B cell (primary cell): ENCODE data around the gene EGFLAM. TPM values are rescaled to one million over a fixed set of nuclear protein-coding genes. Genes with fewer than 3 reads are reported as not detected.

Experiments
- ATAC-seq: fragments of 200-7000 bp; cut with Tn5 transposase; one replicate; pipeline ENCODE4 v1.10.0; 2021; ENCODE audit warnings: low read depth, mild to moderate bottlenecking, moderate number of reproducible peaks, moderate library complexity
- CTCF ChIA-PET: fragments of 350-600 bp; sonication (Branson Sonifier 250); formaldehyde crosslinking; loops from one replicate; lab custom pipeline; 2021; ENCODE audit warnings: antibody characterized with exemption, inconsistent platforms; lab: Charles Lee
- POLR2A ChIA-PET: fragments of 350-600 bp; sonication (Branson Sonifier 250); formaldehyde crosslinking; loops from one replicate; lab custom pipeline; 2021; ENCODE audit warnings: antibody characterized with exemption; lab: Charles Lee
- DNase-seq: peaks from one replicate; pipeline ENCODE4 v3.0.0; 2013
- H2AFZ ChIP-seq: 2 replicates; pipeline ENCODE4 v1.6.1; 2012; ENCODE audit warnings: mild to moderate bottlenecking, low read depth, low read length; ENCODE audit not compliant: insufficient read depth, poor library complexity, severe bottlenecking
- H3K27ac ChIP-seq, 2 donors: 1 replicate in 1 of 2; 2 replicates in 1 of 2; pipeline ENCODE4 v1.5.1; 2012 to 2013; ENCODE audit warnings: low read length in 2 of 2, mild to moderate bottlenecking in 2 of 2, moderate library complexity in 1 of 2
- H3K27me3 ChIP-seq, 4 experiments: fragments of 200-600 bp in 1 of 4; sonication (generic) in 1 of 4; replicated peaks in 1 of 4; 1 replicate in 2 of 4; 2 replicates in 2 of 4; pipeline versions ENCODE4 v1.6.1 to v1.7.0; 2013 to 2016; ENCODE audit warnings: low read length in 3 of 4, mild to moderate bottlenecking in 2 of 4, mixed read lengths in 1 of 4, moderate library complexity in 1 of 4; ENCODE audit not compliant: insufficient read depth in 4 of 4, control insufficient read depth in 3 of 4; ENCODE audit errors: control extremely low read depth in 1 of 4
- H3K36me3 ChIP-seq, 2 experiments: replicated peaks in 1 of 2; 1 replicate in 1 of 2; 2 replicates in 1 of 2; pipeline versions ENCODE4 v1.6.1 to v1.7.1; 2013; ENCODE audit warnings: low read length in 1 of 2; ENCODE audit not compliant: insufficient read depth in 2 of 2, control insufficient read depth in 1 of 2; ENCODE audit errors: control extremely low read depth in 1 of 2, extremely low read depth in 1 of 2
- H3K4me1 ChIP-seq, 2 donors: fragments of 200-600 bp in 1 of 2; sonication (generic) in 1 of 2; 1 replicate in 1 of 2; 2 replicates in 1 of 2; pipeline versions ENCODE4 v1.5.1 to v1.6.1; 2013 to 2017; ENCODE audit warnings: low read length in 2 of 2; ENCODE audit not compliant: control insufficient read depth in 2 of 2, insufficient read depth in 2 of 2
- H3K4me2 ChIP-seq: replicated peaks from 2 replicates; pipeline ENCODE3; 2012; ENCODE audit warnings: mild to moderate bottlenecking, low read depth, low read length; ENCODE audit not compliant: poor library complexity, severe bottlenecking
- H3K4me3 ChIP-seq, 5 experiments: fragments of 200-600 bp in 1 of 5; sonication (generic) in 1 of 5; 1 replicate in 3 of 5; 2 replicates in 2 of 5; pipeline versions ENCODE4 v1.5.1 to v1.7.0; 2011 to 2016; ENCODE audit warnings: low read length in 4 of 5, mild to moderate bottlenecking in 4 of 5, low read depth in 2 of 5, control low read depth in 1 of 5, moderate library complexity in 1 of 5; ENCODE audit not compliant: insufficient read depth in 1 of 5; ENCODE audit errors: control extremely low read depth in 1 of 5, extremely low read depth in 1 of 5
- H3K79me2 ChIP-seq: fragments of 200-600 bp; sonication (generic); one replicate; pipeline ENCODE4 v1.6.0; 2016; ENCODE audit warnings: low read length; ENCODE audit not compliant: control insufficient read depth, insufficient read depth
- H3K9ac ChIP-seq: fragments of 200-600 bp; sonication (generic); 2 replicates; pipeline ENCODE4 v1.6.1; 2017; ENCODE audit warnings: mild to moderate bottlenecking, low read length, moderate library complexity
- H3K9me3 ChIP-seq, 3 donors: one replicate each; pipeline versions ENCODE4 v1.6.1 to v1.7.1; 2013; ENCODE audit warnings: low read length in 2 of 3; ENCODE audit not compliant: control insufficient read depth in 2 of 3, insufficient read depth in 1 of 3; ENCODE audit errors: control extremely low read depth in 1 of 3
- H4K20me1 ChIP-seq: 2 replicates; pipeline ENCODE4 v1.6.0; 2012; ENCODE audit warnings: mild to moderate bottlenecking, low read length; ENCODE audit not compliant: insufficient read depth, control insufficient read depth, poor library complexity, severe bottlenecking
- H3K27ac Mint-ChIP-seq: one replicate; pipeline ENCODE4 v1.8.0; 2021; ENCODE audit warnings: mixed read lengths
- H3K27me3 Mint-ChIP-seq: one replicate; pipeline ENCODE4 v1.8.0; 2021; ENCODE audit warnings: mixed read lengths
- H3K4me1 Mint-ChIP-seq: one replicate; pipeline ENCODE4 v1.8.0; 2021; ENCODE audit warnings: mixed read lengths
- H3K4me3 Mint-ChIP-seq: one replicate; pipeline ENCODE4 v1.8.0; 2021; ENCODE audit warnings: mixed read lengths
- H3K9me3 Mint-ChIP-seq: one replicate; pipeline ENCODE4 v1.8.0; 2022; ENCODE audit warnings: mixed read lengths; ENCODE audit not compliant: insufficient read depth
- EZH2 ChIP-seq: IDR thresholded peaks from 2 replicates; pipeline ENCODE4 v1.6.1; 2012; ENCODE audit warnings: borderline replicate concordance, low read depth, mild to moderate bottlenecking, moderate library complexity, low read length; ENCODE audit not compliant: insufficient read depth, poor library complexity, severe bottlenecking
- WGBS: methylation state at CpG from one replicate; pipeline ENCODE4 v1.1.5; 2013; ENCODE audit warnings: missing lambda C conversion rate; ENCODE audit not compliant: insufficient coverage; 5-methylcytosine and 5-hydroxymethylcytosine counted together
- intact Hi-C: fragments of 100-400 bp; cut with micrococcal nuclease; formaldehyde crosslinking; loops from one replicate; pipeline ENCODE4 v1.10.0; 2022
- polyA plus RNA-seq: library from polyadenylated mRNA; depleted of rRNA; stranded (reverse); fragments of >200 nt; gene quantifications from 2 replicates; pipeline ENCODE4 v1.2.3, GENCODE V29; 2012
- total RNA-seq, 2 donors: library from RNA; stranded (reverse); fragments of 120-200 nt in 1 of 2; gene quantifications; 1 replicate in 1 of 2; 2 replicates in 1 of 2; pipeline versions ENCODE4 v1.2.3 to v1.2.4, GENCODE V29; 2013 to 2022
- TF ChIP-seq, protein P1 (sequence below): fragments of 200-600 bp; IDR thresholded peaks from one replicate; pipeline ENCODE4 v1.8.0; 2022; ENCODE audit warnings: antibody characterized with exemption, mild to moderate bottlenecking

EGFLAM gene
- total and polyA plus RNA-seq, 2 donors (not counting 1 experiment from before 2014, with no cell fraction given) = not detected

DNA sequence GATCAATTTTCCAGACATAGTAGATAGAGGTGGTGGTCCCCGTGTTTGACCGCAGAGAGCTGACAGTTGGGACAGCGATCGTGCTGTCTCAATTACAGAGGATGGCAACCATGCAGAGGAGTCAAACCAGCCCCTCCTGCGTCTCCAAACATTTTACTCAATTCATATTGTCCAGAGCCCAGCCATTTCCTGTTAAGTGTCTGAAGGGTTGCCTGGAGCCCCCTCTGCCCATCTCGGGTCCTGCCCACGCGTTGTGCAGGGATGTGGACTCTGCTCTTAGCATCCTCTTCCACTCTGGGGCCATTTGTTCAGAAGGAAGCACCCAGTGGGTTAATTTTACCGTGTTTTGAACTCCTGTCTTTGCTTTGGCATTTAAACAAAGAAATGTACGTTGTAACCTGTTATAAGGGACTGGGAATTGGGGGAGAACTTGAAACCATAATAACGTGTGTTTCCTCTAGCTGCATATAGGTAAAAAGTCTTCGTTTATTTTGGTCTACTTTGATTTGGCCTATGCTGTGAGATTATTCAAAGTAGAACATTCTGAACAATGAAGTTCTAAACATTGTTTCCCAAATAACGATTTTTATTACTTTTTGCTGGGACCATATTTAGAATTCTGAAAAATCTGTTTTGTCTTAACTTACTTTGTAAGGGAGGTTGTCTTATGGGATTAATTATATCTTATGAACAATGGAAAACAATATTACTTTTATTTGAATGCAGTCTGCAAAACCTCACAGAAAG, 876 bp downstream of the EGFLAM start:
- ChIA-PET CTCF (no interaction called here), POLR2A (no interaction called here)
- Histone ChIP-seq H3K27ac (no peak overlapping the region), H3K9ac (no peak overlapping the region), H3K4me2 (no peak overlapping the region), H3K4me3 (no peak overlapping the region), H3K36me3 (no peaks in the 10 kb centered on the region), H2AFZ (no peak overlapping the region), H3K79me2 (no peaks in the 10 kb centered on the region), H4K20me1 (no peaks in the 10 kb centered on the region), H3K27me3 (peaks cover 0 to 35% (median 19%) of the 10 kb centered on the region in 4 experiments), H3K9me3 (peaks cover 0 to 4% (median 0%) of the 10 kb centered on the region in 3 donors), H3K4me1 (no peaks in the 10 kb centered on the region)
- Mint-ChIP-seq H3K4me1 (peaks cover 6% of the 10 kb centered on the region), H3K27me3 (peaks cover 65% of the 10 kb centered on the region), H3K9me3 (no peaks in the 10 kb centered on the region), H3K27ac (no peak overlapping the region), H3K4me3 (no peak overlapping the region)
- DNase-seq = no peak
- WGBS = 5% methylated on average over 10 of the region's 13 CpGs
- ATAC-seq = no peak
- intact Hi-C loops = no loop called here
- TF ChIP-seq, protein P1, sequence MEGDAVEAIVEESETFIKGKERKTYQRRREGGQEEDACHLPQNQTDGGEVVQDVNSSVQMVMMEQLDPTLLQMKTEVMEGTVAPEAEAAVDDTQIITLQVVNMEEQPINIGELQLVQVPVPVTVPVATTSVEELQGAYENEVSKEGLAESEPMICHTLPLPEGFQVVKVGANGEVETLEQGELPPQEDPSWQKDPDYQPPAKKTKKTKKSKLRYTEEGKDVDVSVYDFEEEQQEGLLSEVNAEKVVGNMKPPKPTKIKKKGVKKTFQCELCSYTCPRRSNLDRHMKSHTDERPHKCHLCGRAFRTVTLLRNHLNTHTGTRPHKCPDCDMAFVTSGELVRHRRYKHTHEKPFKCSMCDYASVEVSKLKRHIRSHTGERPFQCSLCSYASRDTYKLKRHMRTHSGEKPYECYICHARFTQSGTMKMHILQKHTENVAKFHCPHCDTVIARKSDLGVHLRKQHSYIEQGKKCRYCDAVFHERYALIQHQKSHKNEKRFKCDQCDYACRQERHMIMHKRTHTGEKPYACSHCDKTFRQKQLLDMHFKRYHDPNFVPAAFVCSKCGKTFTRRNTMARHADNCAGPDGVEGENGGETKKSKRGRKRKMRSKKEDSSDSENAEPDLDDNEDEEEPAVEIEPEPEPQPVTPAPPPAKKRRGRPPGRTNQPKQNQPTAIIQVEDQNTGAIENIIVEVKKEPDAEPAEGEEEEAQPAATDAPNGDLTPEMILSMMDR = no peak
- TF ChIP-seq EZH2 = no peak

DNA sequence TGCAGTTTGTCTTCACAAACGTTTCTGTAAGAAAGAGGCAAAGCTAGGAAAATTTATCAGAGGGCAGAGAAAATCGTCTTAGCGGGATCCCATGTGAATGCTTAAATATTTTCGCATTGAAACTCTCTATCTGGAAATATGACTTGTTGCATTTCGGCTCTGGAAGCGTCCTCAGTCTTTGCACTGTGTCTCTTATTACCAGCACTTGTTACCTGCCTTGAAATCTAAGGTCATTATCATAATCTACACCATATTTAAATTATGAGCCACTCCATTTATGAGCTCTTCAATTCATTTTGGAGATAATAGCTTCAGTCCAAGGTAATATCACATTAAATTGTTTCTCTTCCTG, 1.4 kb downstream of the EGFLAM start:
- WGBS = 76% methylated on average over 6 of the region's 6 CpGs
- no peak overlapping the region for H3K4me3 ChIP-seq
- H3K9me3 ChIP-seq = peaks cover 0 to 4% (median 0%) of the 10 kb centered on the region in 3 donors
- H3K9ac ChIP-seq = no peak overlapping the region
- no peak for DNase-seq
- POLR2A ChIA-PET = no interaction called here
- peaks cover 6% of the 10 kb centered on the region for H3K4me1 Mint-ChIP-seq
- no peak overlapping the region for H2AFZ ChIP-seq
- no peaks in the 10 kb centered on the region for H3K79me2 ChIP-seq
- ATAC-seq = no peak
- H3K4me2 ChIP-seq = no peak overlapping the region
- peaks cover 65% of the 10 kb centered on the region for H3K27me3 Mint-ChIP-seq
- no peaks in the 10 kb centered on the region for H3K9me3 Mint-ChIP-seq
- H4K20me1 ChIP-seq = no peaks in the 10 kb centered on the region
- no peak overlapping the region for H3K27ac Mint-ChIP-seq
- no peaks in the 10 kb centered on the region for H3K4me1 ChIP-seq
- H3K27me3 ChIP-seq = peaks cover 0 to 35% (median 19%) of the 10 kb centered on the region in 4 experiments
- TF ChIP-seq, protein P1 = no peak
- no peak for TF ChIP-seq EZH2
- intact Hi-C loops = no loop called here
- no peak overlapping the region for H3K27ac ChIP-seq
- no peak overlapping the region for H3K4me3 Mint-ChIP-seq
- CTCF ChIA-PET = no interaction called here
- no peaks in the 10 kb centered on the region for H3K36me3 ChIP-seq
